Body of pancreas (tissue), 4 donors: Measurements from ENCODE around the gene IFRD1.

Source experiments
- CTCF ChIP-seq, 7 experiments: fragments of 450-650 bp in 4 of 7; fragments of 200-600 bp in 3 of 7; sonication (generic) in 3 of 7; IDR thresholded peaks; one replicate each; pipeline ENCODE4 v1.5.1; 2016 to 2019; ENCODE audit warnings: antibody characterized with exemption in 7 of 7
- POLR2A ChIP-seq, 3 donors: fragments of 450-650 bp; IDR thresholded peaks; one replicate each; pipeline ENCODE4 v1.6.1; 2016; ENCODE audit warnings: antibody characterized with exemption in 3 of 3, mild to moderate bottlenecking in 2 of 3

- TF ChIP-seq CTCF (IDR thresholded peaks at IDR 0.05) = no peak
- no peak for TF ChIP-seq POLR2A (IDR thresholded peaks at IDR 0.05)
Measured at GRCh38 chr7:112523871-112524270, 73.6 kb downstream of the IFRD1 start.
